Measurements from ENCODE around the gene USP48.

GRCh38 chr1:21705303-21705980 is 77.5 kb downstream of the USP48 start:
- TF ChIP-seq POLR2A (IDR thresholded peaks at IDR 0.05) (no peak), CTCF (IDR thresholded peaks at IDR 0.05) (no peak)

Measured in vagina (tissue), 2 donors.